Renal cortical epithelial cell (primary cell): ENCODE results near the gene CNOT4. TPM values are rescaled to one million over a fixed set of nuclear protein-coding genes. Genes with fewer than 3 reads are reported as not detected.
A peak's percentile ranks its signal among the peaks of the same experiment; 100 is the strongest.
"Not testable (repeated sequence)": the region's sequence is repeated elsewhere in the genome, so short reads cannot be mapped to it uniquely, and the experiment has no call there.

ENCODE experiments used
- DNase-seq: peaks from one replicate; pipeline ENCODE4 v3.0.0-alpha.2; 2011; ENCODE audit warnings: low read depth
- total RNA-seq: library from RNA; depleted of rRNA; stranded (reverse); fragments of >200 nt; gene quantifications from 2 replicates; pipeline ENCODE4 v1.2.3, GENCODE V29; 2014

The CNOT4 gene
- total RNA-seq, 1 donor from 2014 or later, result 11.0 TPM

DNA sequence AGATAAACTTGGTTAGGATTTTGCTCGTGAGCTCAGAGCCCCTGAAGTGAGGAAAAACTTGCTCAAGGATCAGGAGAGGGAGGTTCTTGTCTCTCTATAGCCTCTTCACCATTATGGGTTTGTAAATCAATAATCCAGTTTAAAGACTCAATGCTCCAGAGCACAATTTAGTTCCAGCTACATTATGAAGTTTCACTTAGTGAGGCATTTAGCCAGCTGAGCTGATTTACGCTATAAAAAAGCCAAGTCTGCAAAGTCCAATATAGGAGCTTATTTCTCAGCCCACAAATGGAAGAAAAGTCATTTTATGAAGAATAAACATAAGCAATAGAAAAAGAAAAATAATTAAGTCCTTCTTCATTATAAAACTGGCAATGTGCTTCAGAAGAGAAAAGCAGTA, 145.7 kb downstream of the CNOT4 start:
- no peak for DNase-seq

DNA sequence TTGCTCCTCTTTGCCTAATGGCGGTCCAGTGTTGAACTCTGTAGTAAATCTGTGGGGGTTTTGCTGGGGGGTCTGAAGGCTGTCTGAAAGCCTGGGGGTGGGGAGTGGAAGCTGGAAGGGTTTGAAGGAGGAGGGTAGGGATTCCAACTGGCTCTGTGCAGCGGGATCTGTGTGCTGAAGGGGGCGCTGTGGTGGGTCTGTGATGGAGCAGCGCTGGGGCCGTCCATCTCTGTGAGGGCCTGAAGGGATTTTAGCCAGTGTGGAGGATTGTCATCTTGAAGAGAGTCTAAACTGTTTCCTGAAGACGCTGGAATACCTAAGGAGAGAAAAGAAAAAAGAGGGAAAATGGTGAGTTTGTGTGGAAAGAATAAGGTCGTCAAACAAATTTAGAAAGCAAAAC, 147.0 kb downstream of the CNOT4 start:
- DNase-seq, result no peak

DNA sequence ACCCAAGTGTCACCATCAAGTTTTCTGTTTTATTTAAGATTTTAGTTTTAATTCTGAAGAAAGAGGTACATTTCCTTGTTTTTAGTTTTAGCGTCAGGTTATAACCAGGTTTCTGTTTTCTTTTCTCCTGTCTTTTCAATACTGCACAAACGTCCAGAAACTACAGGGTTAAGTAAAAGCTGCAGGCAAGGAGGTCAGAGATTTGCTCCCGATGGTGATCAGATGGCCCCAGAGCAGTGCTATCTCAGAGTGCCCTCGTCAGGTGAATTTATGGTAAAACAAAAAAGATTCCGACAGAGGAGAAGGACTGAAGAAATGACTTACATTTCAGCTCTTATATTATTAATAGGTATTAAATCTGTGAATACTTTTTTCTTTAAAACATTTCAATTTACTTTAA, 148.1 kb downstream of the CNOT4 start:
- DNase-seq, result no peak

DNA sequence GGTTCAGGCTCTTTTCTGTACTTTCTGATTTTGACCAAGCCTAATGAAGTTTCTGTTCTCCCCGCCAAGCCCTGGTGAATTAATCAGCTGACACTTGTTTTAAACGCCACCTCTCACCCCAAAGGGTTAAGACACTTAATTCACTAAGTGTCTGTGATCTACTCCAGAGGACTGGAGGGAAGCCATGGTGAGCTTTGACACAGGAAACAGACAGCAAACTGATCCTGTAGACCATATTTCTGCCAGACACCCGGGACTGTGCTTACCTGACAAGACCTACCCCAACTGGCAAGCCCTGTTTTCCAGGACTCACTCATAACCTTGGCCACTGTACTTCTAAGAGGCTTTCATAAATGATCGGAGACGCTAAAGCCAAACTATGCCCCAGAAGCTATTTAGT, 150.3 kb downstream of the CNOT4 start:
- DNase-seq, result no peak

DNA sequence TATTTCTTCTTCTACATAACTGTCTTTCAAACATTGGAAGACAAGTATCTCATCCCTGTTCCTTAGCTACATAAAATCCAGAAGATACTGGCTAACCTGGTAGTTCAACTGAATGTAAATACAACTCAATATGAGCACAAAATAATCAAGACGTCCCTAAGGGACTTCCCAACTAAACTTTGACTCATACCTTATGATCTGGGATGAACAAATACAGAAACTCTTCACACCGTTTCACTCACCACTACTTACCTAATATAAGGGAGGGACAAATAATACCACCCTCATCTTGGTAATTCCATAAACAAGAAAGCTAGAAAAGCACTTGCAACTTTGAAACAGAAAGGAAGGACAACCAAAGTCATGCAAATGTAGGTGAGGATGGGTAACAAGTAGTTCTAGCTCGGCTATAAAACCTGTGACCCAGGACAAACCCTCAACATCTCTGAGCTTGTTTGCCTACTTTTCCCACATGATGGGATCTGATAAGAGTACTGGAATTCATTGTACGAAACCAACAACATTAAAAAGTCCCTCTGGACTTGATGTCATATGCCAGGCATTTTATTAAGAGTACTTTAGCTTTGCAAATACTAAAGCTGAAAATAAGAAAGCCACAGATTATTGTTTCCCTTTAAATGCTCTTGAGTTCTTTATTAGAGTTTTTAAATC, 154.4 kb downstream of the CNOT4 start:
- DNase-seq, result no peak

DNA sequence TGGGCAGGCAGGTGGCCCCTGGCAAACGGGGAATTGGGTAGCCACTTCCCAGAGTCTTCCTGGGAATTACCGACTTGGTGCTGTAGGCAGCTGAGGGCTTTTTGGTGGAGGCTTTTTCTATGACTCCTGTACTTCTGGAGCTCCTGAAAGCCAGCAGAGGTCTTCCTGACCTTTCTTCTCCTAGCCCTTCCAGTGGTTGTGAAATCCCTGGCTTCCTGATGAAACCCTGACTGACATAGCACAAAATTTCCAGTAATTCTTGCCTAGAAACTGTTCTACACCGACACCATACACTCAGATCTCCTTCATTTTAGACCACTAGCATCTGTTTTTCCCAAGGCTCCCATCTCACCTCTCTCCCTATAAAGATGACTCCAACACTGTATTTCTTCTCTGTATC, 156.1 kb downstream of the CNOT4 start:
- DNase-seq, result no peak

DNA sequence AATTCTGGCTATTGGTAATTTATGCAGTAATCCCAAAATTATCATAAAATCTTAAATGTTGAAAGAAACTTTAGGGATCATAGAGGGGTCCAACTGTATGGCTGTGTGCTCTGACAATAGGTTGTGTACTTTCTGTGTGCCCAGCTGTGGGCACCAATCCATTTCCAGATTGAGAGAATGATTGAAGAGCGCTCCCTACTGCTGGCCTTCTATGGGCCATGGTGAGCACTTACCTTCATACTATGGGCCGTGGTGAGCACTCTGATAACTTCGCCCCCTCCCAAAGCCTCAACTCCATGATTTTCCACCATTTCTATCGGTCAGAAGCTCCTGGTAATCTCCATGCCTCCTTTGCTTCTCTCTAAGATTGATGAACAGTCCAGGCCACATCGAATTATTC, 157.6 kb downstream of the CNOT4 start:
- no peak for DNase-seq

DNA sequence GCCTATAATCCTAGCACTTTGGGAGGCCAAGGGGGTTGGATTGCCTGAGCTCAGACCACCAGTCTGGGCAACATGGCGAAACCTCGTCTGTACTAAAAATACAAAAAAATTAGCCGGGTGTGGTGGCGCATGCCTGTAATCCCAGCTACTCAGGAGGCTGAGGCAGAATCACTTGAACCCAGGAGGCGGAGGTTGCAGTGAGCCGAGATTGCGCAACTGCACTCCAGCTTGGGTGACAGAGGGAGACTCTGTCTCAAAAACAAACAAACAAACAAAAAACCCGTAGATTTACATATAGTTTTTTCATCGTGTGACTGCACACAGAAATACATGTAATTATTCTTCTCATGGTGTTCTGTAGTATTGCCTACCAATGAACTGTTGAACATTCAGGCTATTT, 158.8 kb downstream of the CNOT4 start:
- not testable (repeated sequence) for DNase-seq

DNA sequence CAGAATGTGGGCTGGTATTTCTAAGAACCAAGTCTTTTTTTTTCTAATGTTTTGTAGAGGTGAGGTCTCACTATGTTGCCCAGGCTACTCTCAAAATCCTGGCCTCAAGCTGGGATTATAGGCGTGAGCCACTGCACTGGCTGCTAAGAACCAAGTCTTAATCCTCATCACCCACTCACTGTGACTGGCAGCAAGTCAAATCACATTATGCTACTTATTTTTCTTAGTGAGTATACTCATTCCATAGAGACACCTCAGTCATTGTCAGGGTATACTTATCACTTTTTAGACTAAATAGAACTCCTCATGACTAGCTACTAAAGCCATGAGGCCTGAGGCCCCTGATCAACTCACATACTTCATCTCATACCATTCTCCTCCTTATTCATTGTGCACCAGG, 160.2 kb downstream of the CNOT4 start:
- DNase-seq, result no peak

DNA sequence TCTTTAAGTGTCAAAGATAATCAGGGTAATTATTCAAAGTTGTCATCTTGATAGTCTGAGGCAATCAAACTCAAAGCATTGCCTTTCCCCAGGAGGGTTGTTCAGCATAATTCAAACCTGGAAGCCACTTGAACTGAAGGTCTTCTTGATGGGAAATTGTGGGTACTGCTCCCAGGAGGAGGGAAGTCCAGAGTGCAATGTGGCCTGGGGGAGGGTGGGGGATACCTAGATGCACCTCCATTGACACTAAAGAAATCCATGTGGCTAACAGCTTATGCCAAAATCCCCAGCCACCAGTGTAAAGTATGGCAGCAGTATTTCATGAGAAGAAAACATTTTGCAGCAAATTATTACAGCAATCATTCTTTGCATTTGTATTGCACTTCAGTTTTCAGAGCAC, 161.4 kb downstream of the CNOT4 start:
- DNase-seq, result no peak

DNA sequence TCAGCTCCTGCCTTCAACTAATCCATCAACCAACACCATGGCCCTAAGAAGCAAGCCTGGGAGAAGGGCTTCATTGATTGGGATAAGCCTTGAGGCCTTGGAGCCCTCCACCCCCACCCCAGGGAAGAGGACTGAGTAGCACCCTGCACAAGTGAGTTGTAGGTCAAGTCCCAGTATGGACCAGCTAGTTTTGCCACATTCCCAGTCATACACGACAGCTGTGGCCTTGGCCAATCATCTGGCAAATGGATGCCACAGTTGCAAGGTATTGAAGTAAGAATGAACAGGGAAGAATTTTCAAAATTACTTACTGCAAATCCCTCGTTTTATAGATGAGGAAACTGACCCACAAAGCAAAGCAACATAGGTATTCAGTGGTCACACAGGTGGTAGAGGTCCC, 166.5 kb downstream of the CNOT4 start:
- no peak for DNase-seq

DNA sequence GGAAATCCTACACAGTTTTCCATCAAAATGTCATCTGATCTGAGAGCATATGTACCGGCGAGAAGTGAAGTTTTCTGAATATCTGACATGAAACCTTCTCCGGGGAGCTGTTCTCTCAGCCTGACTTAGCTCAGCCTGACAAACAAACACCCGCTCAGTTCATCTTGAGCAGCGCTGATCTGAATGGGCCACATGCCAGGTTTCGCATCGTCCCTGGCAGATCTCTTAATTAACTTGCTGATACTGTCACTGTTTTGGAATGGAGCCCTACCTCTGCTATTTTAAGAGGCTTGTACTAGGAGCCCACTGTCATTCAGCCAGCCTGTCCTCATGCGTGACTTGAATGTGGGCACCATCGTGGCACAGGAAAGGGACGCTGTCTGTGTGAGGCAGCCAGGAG, 167.0 kb downstream of the CNOT4 start:
- DNase-seq, result no peak

DNA sequence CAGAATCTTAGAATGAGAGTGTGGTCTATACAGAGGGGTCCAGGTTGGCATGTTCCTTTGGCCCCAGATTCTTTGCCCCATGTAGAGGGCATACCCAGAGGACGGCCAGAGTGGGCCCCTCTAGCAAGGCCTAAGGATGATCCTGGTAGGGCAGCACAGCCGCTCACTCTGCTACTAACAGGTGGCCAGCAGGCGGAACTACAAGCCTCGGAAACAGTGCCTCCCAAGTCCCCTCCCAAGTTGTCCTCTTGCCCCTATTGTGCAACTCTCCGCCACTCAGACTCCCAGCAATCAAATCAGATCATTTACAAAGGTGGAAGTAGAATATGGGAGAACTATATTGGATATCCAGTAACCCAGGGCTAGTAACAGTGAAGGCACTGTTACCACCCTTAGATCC, 168.9 kb downstream of the CNOT4 start:
- DNase-seq, result peak; percentile 34

DNA sequence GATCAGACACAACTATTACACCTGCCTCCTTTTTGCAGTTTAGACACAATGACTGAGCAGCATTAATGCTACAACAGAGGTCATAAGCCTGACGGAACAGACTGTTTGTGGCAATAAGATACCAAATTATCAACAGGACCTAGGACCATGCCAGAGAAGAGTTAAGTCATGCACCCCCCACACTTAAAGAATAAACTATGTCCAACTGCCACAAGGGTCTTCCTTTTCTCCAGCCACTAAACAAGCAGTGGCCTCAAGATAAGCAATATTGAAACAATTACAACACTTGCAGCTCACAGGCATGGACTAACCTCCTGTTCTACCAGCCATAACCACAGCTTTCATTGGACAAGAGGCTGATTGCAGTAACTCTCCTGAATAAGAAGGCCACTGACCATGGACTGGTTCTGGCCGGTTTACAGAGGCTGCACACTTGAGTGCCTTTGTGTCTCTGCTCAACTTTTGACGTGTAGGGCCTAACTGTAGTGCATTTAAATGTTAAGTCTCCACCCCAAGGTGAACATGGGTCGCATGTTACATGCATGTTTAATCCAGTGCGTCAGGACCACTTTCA, 171.8 kb downstream of the CNOT4 start:
- DNase-seq, result peak; percentile 76

DNA sequence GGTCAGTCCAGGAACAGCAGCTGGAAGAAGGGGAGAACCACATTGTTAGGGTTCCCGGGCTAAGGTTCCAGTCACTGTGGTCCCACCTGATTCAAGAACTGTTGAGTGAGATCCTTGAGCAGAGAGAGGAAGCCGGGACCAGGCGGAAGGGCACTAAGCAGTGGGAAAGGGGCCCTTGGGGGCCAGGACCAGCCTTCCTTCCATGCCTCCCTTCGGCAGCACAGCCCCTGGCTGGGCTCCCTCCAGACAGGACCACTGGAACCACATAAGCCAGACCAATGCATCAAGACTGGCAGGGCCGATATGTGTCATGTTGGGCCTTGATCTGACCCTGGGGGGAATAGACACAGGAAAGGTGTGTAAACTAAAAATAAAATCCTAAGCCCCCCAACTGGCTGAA, 172.4 kb downstream of the CNOT4 start:
- DNase-seq, result no peak

DNA sequence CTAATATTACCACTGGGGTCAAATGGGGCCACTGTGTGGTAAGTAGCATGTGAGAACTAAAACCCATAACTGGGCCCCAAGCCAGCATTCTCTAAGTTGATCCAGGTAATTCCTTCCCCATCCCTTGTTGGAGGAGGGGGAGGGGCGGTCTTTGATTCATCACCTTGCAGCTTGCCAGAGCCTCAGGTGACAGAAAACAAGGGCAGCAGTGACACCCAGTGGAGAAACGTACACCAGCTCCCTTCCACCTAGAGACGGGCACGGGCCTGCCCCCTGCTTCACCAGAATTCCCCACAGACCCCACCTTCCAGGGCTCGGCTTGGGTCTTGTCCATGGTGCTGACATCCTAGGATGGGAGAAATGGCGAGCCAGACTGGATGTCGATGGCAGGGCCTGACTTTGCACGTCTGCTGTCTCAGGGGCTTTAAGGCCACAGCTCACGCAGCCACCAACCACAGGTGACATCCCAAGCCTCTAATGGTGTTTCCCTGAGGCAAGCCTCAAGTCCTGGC, 174.2 kb downstream of the CNOT4 start:
- peak; percentile 92 for DNase-seq

DNA sequence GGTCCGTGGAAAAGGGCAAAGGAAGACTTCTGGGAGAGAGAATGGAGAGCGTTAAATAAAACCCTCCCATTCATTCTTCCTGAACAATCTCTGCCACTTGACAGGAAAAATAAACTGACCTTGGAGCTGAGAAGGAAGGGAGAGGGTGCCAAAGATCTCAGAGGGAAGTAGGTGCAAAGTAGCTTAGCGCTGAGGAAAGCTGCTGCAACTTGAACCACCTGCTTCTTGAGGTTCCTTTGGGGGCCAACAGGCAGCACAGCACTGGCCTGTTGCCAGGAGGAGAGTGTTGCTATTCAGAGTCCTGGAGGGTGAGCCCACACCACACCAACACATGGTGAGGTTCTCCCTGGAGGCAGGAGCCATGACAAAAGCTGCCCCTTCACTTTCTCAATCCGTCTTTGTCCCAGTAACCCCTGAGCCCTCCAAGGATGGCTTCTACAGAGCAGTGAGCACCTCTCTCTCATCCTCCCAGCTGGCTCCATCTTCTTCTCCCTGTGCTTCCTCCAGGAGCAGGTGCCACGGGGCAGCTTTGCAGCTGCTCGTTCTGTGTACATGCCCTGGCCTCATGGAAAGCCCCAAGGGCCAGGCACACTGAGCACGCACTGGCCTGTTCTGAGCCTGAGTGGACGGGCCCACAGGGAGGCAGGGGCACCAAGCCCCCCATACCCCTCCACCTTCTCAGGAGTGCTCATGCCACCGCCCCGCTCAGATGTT, 174.9 kb downstream of the CNOT4 start:
- DNase-seq, result no peak

DNA sequence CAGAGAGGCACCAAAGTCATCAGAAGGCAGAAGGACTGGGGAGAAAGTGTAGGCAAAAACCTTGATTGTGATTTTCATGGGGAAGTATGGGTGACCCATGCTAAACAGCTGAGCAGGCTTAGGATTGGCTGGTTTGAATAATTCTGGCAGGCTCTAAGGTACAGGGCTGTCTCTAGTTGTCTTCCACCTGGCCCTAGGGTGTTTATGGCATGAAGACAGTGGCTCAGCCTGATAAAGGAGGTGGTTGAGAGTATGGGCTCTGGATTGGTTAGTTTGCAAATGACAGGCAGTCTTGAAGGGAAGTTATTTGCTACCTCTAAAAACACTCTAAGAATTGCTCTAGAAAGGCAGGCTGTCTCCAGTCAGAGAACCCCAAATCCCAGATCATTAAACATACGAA, 176.0 kb downstream of the CNOT4 start:
- no peak for DNase-seq

DNA sequence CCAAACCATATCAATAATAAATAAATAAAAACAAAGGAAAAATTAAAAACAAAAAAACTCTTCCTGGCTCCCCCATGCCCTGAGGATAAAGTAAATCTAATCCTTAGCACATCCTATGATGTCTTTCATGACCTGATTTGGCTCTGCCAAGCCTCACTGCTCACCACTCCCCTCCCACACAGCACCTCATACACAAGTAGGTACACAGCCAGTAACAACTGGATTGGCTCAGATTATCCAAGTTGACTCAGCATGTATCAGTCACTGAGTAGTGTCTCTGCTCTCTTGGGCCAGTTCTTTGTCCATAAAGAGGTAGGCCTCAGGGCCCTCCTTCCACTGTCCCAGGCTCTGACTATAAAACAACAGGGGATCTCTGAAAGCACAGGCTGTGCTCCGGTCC, 176.7 kb downstream of the CNOT4 start:
- DNase-seq, result peak; percentile 97

DNA sequence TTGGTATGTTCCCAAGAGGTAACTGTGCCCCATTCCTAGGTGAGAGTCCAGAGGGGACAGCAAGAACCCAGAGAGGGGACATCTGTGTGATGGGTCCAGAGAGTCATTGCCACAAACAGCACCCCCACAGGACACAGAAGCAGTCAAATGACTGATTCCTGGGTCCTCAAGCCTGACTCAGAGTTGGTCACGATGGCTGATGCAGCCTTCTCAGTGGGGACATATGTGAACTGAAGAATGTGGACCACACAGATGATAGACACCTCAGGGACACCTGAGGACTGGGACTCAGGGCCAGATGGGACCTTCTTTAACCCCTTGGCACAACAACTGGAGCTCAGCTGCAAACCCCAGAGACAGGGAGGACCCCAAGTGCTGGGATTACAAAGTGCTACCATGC, 179.8 kb downstream of the CNOT4 start:
- DNase-seq, result no peak

DNA sequence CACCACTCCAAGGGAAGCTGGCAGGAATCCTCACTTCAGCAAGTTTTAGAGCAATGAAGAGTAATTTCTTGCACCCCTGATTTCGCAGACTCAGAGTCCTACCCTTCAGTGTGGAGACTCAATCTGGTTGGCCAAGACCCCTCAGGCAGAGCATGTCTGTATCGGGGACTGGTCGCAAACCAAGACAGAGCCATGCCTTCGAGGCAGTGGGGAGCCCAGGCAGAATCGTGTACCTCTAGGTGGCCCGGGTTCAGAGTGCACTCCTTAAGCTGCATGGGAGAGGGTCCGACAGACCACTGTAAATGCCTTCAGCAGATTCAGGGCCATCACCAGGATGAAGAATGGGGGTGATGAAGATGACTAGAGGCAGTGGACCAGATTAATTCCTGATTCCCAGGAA, 181.4 kb downstream of the CNOT4 start:
- no peak for DNase-seq

DNA sequence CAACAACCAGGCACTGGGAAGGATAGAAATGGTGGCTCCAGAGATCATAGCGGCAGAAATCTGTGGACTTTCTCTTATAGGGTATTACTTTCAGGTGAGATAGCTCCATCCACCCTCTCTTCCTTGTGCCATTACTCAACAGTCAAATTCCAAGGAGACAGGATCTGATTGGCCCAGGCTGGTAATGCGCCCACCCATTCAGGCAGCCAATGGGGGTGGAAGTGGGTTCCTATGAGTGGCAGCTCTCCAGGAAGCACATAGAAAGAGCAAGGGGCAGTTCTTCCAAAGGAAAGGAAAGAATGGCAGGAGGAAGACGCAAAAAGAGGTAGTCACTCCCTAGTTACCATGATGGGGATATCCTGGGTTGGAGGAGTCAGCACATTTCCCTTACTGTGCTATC, 181.8 kb downstream of the CNOT4 start:
- no peak for DNase-seq

DNA sequence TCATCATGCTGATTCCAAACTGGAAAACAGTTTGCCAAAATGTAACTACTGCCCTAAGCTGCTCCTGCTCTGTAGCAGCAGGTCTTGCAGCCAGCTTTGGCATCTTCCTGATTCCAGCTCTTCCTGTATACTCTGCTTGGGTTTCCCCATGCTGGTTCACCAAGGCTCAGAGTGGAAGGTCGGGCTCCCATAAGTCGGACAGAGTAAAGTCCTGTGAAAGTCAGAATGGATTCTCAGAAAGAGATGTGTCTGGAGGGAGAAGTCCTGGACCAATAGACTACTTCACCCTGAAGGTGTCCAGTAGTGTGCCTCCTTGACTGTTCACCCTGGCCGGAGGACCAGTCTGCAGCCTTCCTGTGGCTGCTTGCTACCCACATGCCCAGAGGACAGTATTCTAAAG, 182.4 kb downstream of the CNOT4 start:
- no peak for DNase-seq
